HG03520 (cell line): Measurements from ENCODE around the gene NOC2L.
"Not testable (repeated sequence)": the region's sequence is repeated elsewhere in the genome, so short reads cannot be mapped to it uniquely, and the experiment has no call there.

Source experiments
- ATAC-seq: cut with Tn5 transposase; IDR thresholded peaks from one replicate; pipeline ENCODE4 v1.9.1; 2021; ENCODE audit warnings: mild to moderate bottlenecking, moderate library complexity; ENCODE audit not compliant: unreplicated experiment

Gene NOC2L

GRCh38 chr1:907611-908451 is 51.2 kb downstream of the NOC2L start:
- no peak for ATAC-seq

- no peak for ATAC-seq
Observed at GRCh38 chr1:906600-907420, 52.2 kb downstream of the NOC2L start.

- ATAC-seq, result no peak
Observed at GRCh38 chr1:905811-906599, 53.1 kb downstream of the NOC2L start.

- no peak for ATAC-seq
Observed at GRCh38 chr1:905071-905749, 53.8 kb downstream of the NOC2L start.

GRCh38 chr1:904310-904950 is 54.6 kb downstream of the NOC2L start:
- no peak for ATAC-seq

GRCh38 chr1:903721-904271 is 55.3 kb downstream of the NOC2L start:
- ATAC-seq, result no peak

GRCh38 chr1:903305-903704 is 55.8 kb downstream of the NOC2L start:
- no peak for ATAC-seq

GRCh38 chr1:902802-903201 is 56.3 kb downstream of the NOC2L start:
- ATAC-seq, result no peak

GRCh38 chr1:901108-901859 is 57.8 kb downstream of the NOC2L start:
- no peak for ATAC-seq

- no peak for ATAC-seq
Observed at GRCh38 chr1:899636-900317, 59.3 kb downstream of the NOC2L start.

GRCh38 chr1:897951-898350 is 61.1 kb downstream of the NOC2L start:
- not testable (repeated sequence) for ATAC-seq

GRCh38 chr1:897226-897625 is 61.8 kb downstream of the NOC2L start:
- no peak for ATAC-seq
